NCI-H2196 (cell line): ENCODE data around the gene LHX4.

Source experiments
- DNase-seq: peaks from one replicate; lab custom pipeline; 2025; ENCODE audit not compliant: unreplicated experiment; lab: John Stamatoyannopoulos, UW

Gene LHX4

GRCh38 chr1:180270530-180271271 is 40.6 kb downstream of the LHX4 start:
- no peak for DNase-seq

GRCh38 chr1:180271272-180272255 is 41.5 kb downstream of the LHX4 start:
- DNase-seq: no peak

- no peak for DNase-seq
Measured at GRCh38 chr1:180272395-180272794, 42.3 kb downstream of the LHX4 start.

- no peak for DNase-seq
Measured at GRCh38 chr1:180273066-180273465, 43.0 kb downstream of the LHX4 start.

- DNase-seq: no peak
Measured at GRCh38 chr1:180274221-180274620, 44.2 kb downstream of the LHX4 start.

- no peak for DNase-seq
Measured at GRCh38 chr1:180275726-180276125, 45.7 kb downstream of the LHX4 start.

GRCh38 chr1:180277476-180278193 is 47.6 kb downstream of the LHX4 start:
- no peak for DNase-seq

GRCh38 chr1:180278194-180278515 is 48.1 kb downstream of the LHX4 start:
- no peak for DNase-seq

- DNase-seq: no peak
Measured at GRCh38 chr1:180278596-180279395, 48.7 kb downstream of the LHX4 start.

- no peak for DNase-seq
Measured at GRCh38 chr1:180279651-180280050, 49.6 kb downstream of the LHX4 start.

GRCh38 chr1:180280617-180281016 is 50.6 kb downstream of the LHX4 start:
- DNase-seq: no peak

GRCh38 chr1:180281490-180281889 is 51.4 kb downstream of the LHX4 start:
- no peak for DNase-seq

GRCh38 chr1:180282401-180283044 is 52.5 kb downstream of the LHX4 start:
- DNase-seq: no peak

GRCh38 chr1:180283098-180283497 is 53.0 kb downstream of the LHX4 start:
- no peak for DNase-seq

- DNase-seq: no peak
Measured at GRCh38 chr1:180286417-180286816, 56.4 kb downstream of the LHX4 start.

GRCh38 chr1:180287988-180288705 is 58.1 kb downstream of the LHX4 start:
- DNase-seq: no peak

GRCh38 chr1:180288940-180289339 is 58.9 kb downstream of the LHX4 start:
- DNase-seq: no peak

- no peak for DNase-seq
Measured at GRCh38 chr1:180290265-180291001, 60.4 kb downstream of the LHX4 start.

- DNase-seq: no peak
Measured at GRCh38 chr1:180291004-180291403, 60.9 kb downstream of the LHX4 start.
